ENCODE data around the gene ARL11. TPM values are rescaled to one million over a fixed set of nuclear protein-coding genes. Genes with fewer than 3 reads are reported as not detected.

ARL11 gene
- total RNA-seq, 1 experiment from 2014 or later = not detected

Other genes starting within 250 kb of the ARL11 start
- gene CAB39L, start 184.4 kb upstream of the ARL11 start, total RNA-seq (2014; rRNA removed; shearing (Covaris generic)) = 1.5 and 2.1 TPM in 2 replicates
- gene SETDB2, start 184.2 kb upstream of the ARL11 start, total RNA-seq (2014; rRNA removed; shearing (Covaris generic)) = 4.2 and 5.1 TPM in 2 replicates
- 3.3 and 4.8 TPM in 2 replicates for gene PHF11, start 132.6 kb upstream of the ARL11 start, total RNA-seq (2014; rRNA removed; shearing (Covaris generic))
- gene RCBTB1, start 42.9 kb upstream of the ARL11 start, total RNA-seq (2014; rRNA removed; shearing (Covaris generic)) = 6.3 and 8.0 TPM in 2 replicates
- gene EBPL, start 63.0 kb downstream of the ARL11 start, total RNA-seq (2014; rRNA removed; shearing (Covaris generic)) = 147 and 152 TPM in 2 replicates
- 29.0 and 42.8 TPM in 2 replicates for gene KPNA3, start 164.2 kb downstream of the ARL11 start, total RNA-seq (2014; rRNA removed; shearing (Covaris generic))